Body of pancreas (tissue), 4 donors: Measurements from ENCODE around the gene SYNPO2. TPM values are rescaled to one million over a fixed set of nuclear protein-coding genes. Genes with fewer than 3 reads are reported as not detected.

Experiments used
- ATAC-seq: fragments of 150-250 bp; one replicate; pipeline ENCODE4 v1.9.1; 2016
- DNase-seq, 4 donors: peaks; one replicate each; pipeline ENCODE4 v3.0.0-alpha.2; 2019
- H3K27ac ChIP-seq, 4 donors: fragments of 200-600 bp; sonication (generic); 1 replicate in 3 of 4; 2 replicates in 1 of 4; pipeline versions ENCODE4 v1.5.1 to v1.6.1; 2016 to 2019; ENCODE audit warnings: mild to moderate bottlenecking in 1 of 4, mixed read lengths in 1 of 4, moderate library complexity in 1 of 4
- H3K27me3 ChIP-seq, 2 donors: fragments of 200-600 bp; sonication (generic); one replicate each; pipeline ENCODE4 v1.6.0; 2016; ENCODE audit warnings: mild to moderate bottlenecking in 1 of 2
- H3K36me3 ChIP-seq, 2 donors: fragments of 200-600 bp; sonication (generic); replicated peaks in 1 of 2; 2 replicates each; pipeline ENCODE4 v1.5.1; 2016; ENCODE audit warnings: low read depth in 2 of 2; ENCODE audit not compliant: insufficient read depth in 1 of 2
- H3K4me1 ChIP-seq: fragments of 200-600 bp; sonication (generic); one replicate; pipeline ENCODE4 v1.6.0; 2016
- H3K4me3 ChIP-seq, 2 donors: fragments of 200-600 bp; sonication (generic); 1 replicate in 1 of 2; 2 replicates in 1 of 2; pipeline ENCODE4 v1.5.1; 2016 to 2019
- H3K9me3 ChIP-seq, 3 donors: fragments of 200-600 bp; sonication (generic); 1 replicate in 2 of 3; 2 replicates in 1 of 3; pipeline ENCODE4 v1.5.1; 2016
- CTCF ChIP-seq, 7 experiments: fragments of 450-650 bp in 4 of 7; fragments of 200-600 bp in 3 of 7; sonication (generic) in 3 of 7; IDR thresholded peaks; one replicate each; pipeline ENCODE4 v1.5.1; 2016 to 2019; ENCODE audit warnings: antibody characterized with exemption in 7 of 7
- POLR2A ChIP-seq, 3 donors: fragments of 450-650 bp; IDR thresholded peaks; one replicate each; pipeline ENCODE4 v1.6.1; 2016; ENCODE audit warnings: antibody characterized with exemption in 3 of 3, mild to moderate bottlenecking in 2 of 3
- WGBS, 2 donors: methylation state at CpG; one replicate each; pipeline ENCODE4 v1.1.5; 2017; 5-methylcytosine and 5-hydroxymethylcytosine counted together
- intact Hi-C: fragments of 100-400 bp; cut with DNase I; formaldehyde crosslinking; loops from one replicate; pipeline ENCODE4 v1.15.1; 2023
- total RNA-seq, 2 donors: library from RNA; depleted of rRNA; stranded (reverse); fragments of >200 nt; gene quantifications; one replicate each; pipeline ENCODE4 v1.1.0, GENCODE V29; 2016

Gene SYNPO2
- total RNA-seq, 2 donors from 2014 or later = 7.6 to 19.5 TPM

GRCh38 chr4:119049342-119049741 lies 160.7 kb downstream of the SYNPO2 start:
- WGBS, 2 donors = 64 to 71% methylated on average over 2 of the region's 2 CpGs
- intact Hi-C loops = no loop called here

GRCh38 chr4:119050527-119051090 lies 162.0 kb downstream of the SYNPO2 start:
- TF ChIP-seq POLR2A (IDR thresholded peaks at IDR 0.05) (no peak), CTCF (IDR thresholded peaks at IDR 0.05) (no peak)
- intact Hi-C loops = no loop called here
- Histone ChIP-seq H3K27me3 (no peaks in the 10 kb centered on the region), H3K4me3 (no peak overlapping the region), H3K36me3 (no peaks in the 10 kb centered on the region), H3K27ac (no peak overlapping the region), H3K9me3 (no peaks in the 10 kb centered on the region), H3K4me1 (no peaks in the 10 kb centered on the region)
- ATAC-seq = no peak
- 70 to 71% methylated on average over 7 of the region's 7 CpGs for WGBS, 2 donors
- no peak for DNase-seq

More at GRCh38 chr4:119049342-119049741, 160.7 kb downstream of the SYNPO2 start:
- TF ChIP-seq POLR2A (IDR thresholded peaks at IDR 0.05) = no peak
- no peak for TF ChIP-seq CTCF (IDR thresholded peaks at IDR 0.05)
- Histone ChIP-seq H3K36me3 (no peaks in the 10 kb centered on the region), H3K4me1 (no peaks in the 10 kb centered on the region), H3K9me3 (no peaks in the 10 kb centered on the region), H3K27me3 (no peaks in the 10 kb centered on the region), H3K27ac (no peak overlapping the region), H3K4me3 (no peak overlapping the region)
- DNase-seq (no peak), ATAC-seq (no peak)

- ATAC-seq (no peak), DNase-seq (no peak)
- Histone ChIP-seq H3K4me3 (no peak overlapping the region), H3K4me1 (no peaks in the 10 kb centered on the region), H3K36me3 (no peaks in the 10 kb centered on the region), H3K27me3 (no peaks in the 10 kb centered on the region), H3K27ac (no peak overlapping the region), H3K9me3 (no peaks in the 10 kb centered on the region)
- WGBS, 2 donors = 72 to 77% methylated on average over 2 of the region's 2 CpGs
- TF ChIP-seq POLR2A (IDR thresholded peaks at IDR 0.05) (no peak), CTCF (IDR thresholded peaks at IDR 0.05) (no peak)
- intact Hi-C loops = no loop called here
Measured at GRCh38 chr4:119053245-119053644, 164.6 kb downstream of the SYNPO2 start.

- ATAC-seq (no peak), DNase-seq (no peak)
- Histone ChIP-seq H3K36me3 (no peaks in the 10 kb centered on the region), H3K4me1 (no peaks in the 10 kb centered on the region), H3K27me3 (no peaks in the 10 kb centered on the region), H3K27ac (no peak overlapping the region), H3K4me3 (no peak overlapping the region), H3K9me3 (no peaks in the 10 kb centered on the region)
- intact Hi-C loops = no loop called here
- TF ChIP-seq POLR2A (IDR thresholded peaks at IDR 0.05) (no peak), CTCF (IDR thresholded peaks at IDR 0.05) (no peak)
- WGBS, 2 donors = 82 to 84% methylated on average over 5 to 10 of the region's 10 CpGs
Measured at GRCh38 chr4:119053997-119054396, 165.3 kb downstream of the SYNPO2 start.

- no peaks in the 10 kb centered on the region for H3K36me3 ChIP-seq
- TF ChIP-seq POLR2A (IDR thresholded peaks at IDR 0.05) (no peak), CTCF (IDR thresholded peaks at IDR 0.05) (no peak)
- intact Hi-C loops = no loop called here
Measured at GRCh38 chr4:119057417-119057816, 168.8 kb downstream of the SYNPO2 start.

More at GRCh38 chr4:119057417-119057816, 168.8 kb downstream of the SYNPO2 start:
- H3K4me1 ChIP-seq = no peaks in the 10 kb centered on the region
- DNase-seq (no peak), ATAC-seq (no peak)
- WGBS, 2 donors = 87 to 98% methylated on average over 3 of the region's 3 CpGs
- no peaks in the 10 kb centered on the region for H3K27me3 ChIP-seq
- H3K27ac ChIP-seq = no peak overlapping the region
- no peaks in the 10 kb centered on the region for H3K9me3 ChIP-seq
- H3K4me3 ChIP-seq = no peak overlapping the region
